DMS153 treated with DMSO at 0.1 percent for 48 hours (cell line): ENCODE data around the gene ABT1.

ENCODE experiments used
- DNase-seq: peaks from one replicate; lab custom pipeline; 2025; ENCODE audit not compliant: unreplicated experiment; lab: John Stamatoyannopoulos, UW

The ABT1 gene

GRCh38 chr6:26602262-26602661 lies 5.5 kb downstream of the ABT1 start:
- DNase-seq, result no peak

- DNase-seq, result no peak
Observed at GRCh38 chr6:26604026-26604425, 7.3 kb downstream of the ABT1 start.

GRCh38 chr6:26604797-26605196 lies 8.0 kb downstream of the ABT1 start:
- DNase-seq, result no peak

GRCh38 chr6:26607434-26608230 lies 10.9 kb downstream of the ABT1 start:
- peak; percentile 68 for DNase-seq

GRCh38 chr6:26609463-26609862 lies 12.7 kb downstream of the ABT1 start:
- no peak for DNase-seq

GRCh38 chr6:26611599-26611998 lies 14.8 kb downstream of the ABT1 start:
- DNase-seq, result no peak

- DNase-seq, result no peak
Observed at GRCh38 chr6:26613201-26613600, 16.4 kb downstream of the ABT1 start.

- no peak for DNase-seq
Observed at GRCh38 chr6:26613689-26614683, 17.2 kb downstream of the ABT1 start.

- no peak for DNase-seq
Observed at GRCh38 chr6:26623339-26623859, 26.6 kb downstream of the ABT1 start.

GRCh38 chr6:26624557-26624956 lies 27.8 kb downstream of the ABT1 start:
- no peak for DNase-seq

GRCh38 chr6:26627843-26628242 lies 31.1 kb downstream of the ABT1 start:
- DNase-seq, result no peak

GRCh38 chr6:26629359-26629758 lies 32.6 kb downstream of the ABT1 start:
- no peak for DNase-seq

GRCh38 chr6:26640806-26641205 lies 44.1 kb downstream of the ABT1 start:
- DNase-seq, result no peak

- DNase-seq, result no peak
Observed at GRCh38 chr6:26646074-26646473, 49.3 kb downstream of the ABT1 start.
